Activated naive CD4-positive, alpha-beta T cell treated with anti-CD3 and anti-CD28 coated beads, Interleukin-2, amount 50 U/mL, for 16 hours (primary cell): ENCODE measurements around the gene MYBPHL.

ENCODE experiments used
- DNase-seq: peaks from one replicate; pipeline ENCODE4 v3.0.0-alpha.2; 2020

MYBPHL gene

DNA sequence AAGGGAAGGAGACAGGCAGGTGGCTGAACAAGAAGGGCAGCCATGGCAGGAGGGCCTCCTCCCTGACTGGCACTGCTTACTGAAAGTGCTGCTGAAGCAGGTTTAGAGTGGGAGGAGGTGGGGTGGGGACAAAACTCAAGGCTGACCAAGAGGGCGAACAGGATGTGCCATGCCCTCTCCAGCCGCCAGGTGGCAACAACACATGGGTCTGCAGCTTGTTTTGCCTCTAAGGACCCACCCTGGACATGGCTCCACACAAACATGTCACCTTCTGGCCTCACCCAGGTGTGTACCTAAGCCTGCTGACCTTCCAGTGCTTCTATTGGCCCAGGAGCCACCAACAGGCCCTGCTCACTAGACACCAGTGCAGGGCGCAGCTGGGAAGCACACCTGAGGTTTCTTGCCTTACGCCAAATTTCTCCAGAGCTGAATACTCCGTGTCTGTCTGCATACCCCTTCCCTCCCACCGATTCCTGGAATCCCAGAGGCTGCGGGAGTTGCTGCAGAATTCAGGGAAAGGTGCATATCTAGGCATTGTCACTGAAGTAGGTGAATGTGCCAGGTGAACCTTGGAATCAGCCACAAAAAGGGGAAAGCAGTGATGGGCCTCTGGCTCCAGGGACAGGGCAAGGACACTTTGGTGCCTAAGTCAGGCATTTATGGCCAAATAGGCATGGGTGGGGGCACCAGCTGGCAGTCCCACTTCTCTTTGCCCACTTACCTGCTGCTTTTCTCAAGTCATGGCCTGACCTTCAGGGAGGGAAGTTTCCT lies 29.2 kb downstream of the MYBPHL start:
- DNase-seq = peak; percentile 56

DNA sequence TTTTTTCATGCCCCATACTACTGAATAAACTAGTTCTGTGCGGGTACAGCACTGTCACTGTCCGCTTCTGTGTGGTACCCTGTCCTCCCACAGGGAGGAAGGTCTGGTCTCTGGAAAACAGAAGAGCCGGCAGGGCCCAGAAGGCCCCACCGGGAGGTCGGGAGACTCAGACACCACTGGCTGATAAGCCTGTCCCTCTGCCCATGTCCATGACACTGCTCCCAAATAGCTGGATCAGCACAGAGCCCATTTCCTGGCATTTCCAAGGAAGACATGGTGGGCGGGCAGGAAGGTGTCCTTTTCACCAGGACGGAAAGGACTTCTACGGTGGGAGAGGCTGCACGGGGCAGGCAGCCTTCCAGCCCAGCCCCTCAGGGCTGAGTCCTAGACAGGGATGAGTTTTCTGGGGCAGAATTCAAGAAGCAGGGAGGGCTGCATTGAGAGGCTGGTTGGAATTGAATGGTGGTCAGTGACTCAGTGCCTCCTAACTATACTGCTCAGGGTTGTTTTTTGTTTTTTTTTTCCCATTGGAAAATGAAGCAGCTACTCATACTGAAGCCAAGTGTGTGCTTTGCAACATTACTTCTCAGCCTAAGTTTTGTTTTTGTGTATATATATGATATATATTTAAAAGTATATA lies 31.0 kb downstream of the MYBPHL start:
- DNase-seq = no peak

DNA sequence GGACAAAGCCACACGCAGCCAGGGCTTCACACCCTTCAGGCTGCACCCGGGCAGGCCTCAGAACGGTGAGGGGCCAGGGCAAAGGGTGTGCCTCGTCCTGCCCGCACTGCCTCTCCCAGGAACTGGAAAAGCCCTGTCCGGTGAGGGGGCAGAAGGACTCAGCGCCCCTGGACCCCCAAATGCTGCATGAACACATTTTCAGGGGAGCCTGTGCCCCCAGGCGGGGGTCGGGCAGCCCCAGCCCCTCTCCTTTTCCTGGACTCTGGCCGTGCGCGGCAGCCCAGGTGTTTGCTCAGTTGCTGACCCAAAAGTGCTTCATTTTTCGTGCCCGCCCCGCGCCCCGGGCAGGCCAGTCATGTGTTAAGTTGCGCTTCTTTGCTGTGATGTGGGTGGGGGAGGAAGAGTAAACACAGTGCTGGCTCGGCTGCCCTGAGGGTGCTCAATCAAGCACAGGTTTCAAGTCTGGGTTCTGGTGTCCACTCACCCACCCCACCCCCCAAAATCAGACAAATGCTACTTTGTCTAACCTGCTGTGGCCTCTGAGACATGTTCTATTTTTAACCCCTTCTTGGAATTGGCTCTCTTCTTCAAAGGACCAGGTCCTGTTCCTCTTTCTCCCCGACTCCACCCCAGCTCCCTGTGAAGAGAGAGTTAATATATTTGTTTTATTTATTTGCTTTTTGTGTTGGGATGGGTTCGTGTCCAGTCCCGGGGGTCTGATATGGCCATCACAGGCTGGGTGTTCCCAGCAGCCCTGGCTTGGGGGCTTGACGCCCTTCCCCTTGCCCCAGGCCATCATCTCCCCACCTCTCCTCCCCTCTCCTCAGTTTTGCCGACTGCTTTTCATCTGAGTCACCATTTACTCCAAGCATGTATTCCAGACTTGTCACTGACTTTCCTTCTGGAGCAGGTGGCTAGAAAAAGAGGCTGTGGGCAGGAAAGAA lies 32.0 kb downstream of the MYBPHL start:
- no peak for DNase-seq

DNA sequence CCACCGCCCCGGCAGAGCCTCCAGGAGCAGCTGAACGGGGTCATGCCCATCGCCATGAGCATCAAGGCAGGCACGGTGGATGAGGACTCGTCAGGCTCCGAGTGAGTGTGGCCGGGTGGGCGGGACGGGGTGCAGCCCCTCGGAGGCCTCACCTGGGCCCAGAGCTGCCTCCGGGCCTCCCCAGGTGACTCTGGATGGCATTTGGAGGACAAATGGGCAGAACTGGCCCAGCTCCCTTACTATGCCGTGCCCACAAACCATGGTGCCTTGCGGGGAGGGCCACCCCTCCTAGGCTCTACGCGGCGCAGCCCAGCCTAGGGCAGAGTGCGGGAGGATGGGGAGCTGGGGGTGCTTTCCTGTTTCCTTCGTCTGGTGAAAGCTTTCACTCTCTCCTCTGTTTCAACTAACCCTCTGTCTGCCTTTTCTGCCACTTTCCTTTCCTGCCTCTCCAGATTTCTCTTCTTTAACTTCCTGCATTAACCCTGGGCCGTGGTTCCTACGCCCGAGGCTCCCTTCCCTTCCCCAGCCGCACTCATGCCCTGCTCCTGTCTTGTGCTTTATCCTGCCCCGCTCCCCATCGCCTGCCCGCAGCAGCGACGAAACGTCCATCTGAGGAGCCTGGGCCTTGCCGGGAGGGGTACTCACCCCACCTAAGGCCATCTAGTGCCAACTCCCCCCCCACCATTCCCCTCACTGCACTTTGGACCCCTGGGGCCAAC lies 33.1 kb downstream of the MYBPHL start:
- DNase-seq = no peak

DNA sequence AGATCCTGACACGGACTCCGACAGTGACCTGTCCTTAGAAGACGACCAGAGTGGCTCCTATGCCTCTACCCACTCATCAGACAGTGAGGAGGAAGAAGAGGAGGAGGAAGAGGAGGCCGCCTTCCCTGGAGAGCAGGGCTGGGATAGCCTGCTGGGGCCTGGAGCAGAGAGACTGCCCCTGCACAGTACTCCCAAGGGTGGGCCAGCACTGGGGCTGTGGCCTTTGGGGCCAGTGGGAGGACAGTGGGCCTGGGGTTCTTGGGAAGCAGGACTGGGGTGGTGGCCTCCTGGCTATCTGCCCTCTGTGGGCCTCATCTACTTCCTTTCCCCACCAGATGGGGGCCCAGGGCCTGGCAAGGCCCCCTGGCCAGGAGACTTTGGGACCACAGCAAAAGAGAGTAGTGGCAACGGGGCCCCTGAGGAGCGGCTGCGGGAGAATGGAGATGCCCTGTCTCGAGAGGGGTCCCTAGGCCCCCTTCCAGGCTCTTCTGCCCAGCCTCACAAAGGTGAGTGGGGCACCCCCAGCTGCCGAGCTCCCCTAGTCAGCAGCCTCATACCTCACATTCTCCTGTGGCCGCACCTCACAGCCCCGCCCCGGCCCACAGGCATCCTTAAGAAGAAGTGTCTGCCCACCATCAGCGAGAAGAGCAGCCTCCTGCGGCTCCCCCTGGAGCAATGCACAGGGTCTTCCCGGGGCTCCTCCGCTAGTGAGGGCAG lies 33.8 kb downstream of the MYBPHL start:
- no peak for DNase-seq

DNA sequence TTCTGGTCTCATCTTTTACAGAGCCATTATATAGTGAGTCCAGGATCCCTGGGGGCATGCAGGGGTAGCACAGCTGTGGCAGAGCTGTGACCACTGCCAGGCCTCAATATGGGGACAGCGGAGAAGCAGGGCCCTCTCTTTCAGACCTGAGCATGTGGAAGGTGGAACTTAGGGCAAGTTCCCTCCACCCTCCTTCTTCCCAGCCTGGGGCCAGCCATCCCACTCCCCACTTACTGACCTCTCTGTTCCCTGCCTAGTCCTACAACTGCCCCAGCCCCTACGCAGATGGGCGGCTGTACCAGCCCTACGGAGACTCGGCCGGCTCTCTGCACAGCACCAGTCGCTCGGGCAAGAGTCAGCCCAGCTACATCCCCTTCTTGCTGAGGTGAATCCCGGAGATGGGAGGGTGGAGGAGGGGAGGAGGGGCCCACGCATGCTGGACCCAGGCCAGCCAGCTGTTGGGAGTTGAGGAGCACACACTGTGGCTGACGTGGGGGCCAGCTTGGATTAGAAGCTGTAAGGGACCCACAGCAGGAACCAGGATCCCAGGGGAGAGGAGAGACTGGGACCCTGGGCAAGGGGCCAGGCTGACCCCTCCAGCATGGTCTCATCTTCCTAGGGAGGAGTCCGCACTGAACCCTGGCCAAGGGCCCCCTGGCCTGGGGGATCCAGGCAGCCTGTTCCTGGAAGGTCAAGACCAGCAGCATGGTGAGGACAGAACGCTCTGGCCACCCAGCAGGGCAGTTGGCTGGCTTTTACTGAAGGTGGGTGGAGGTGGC lies 34.6 kb downstream of the MYBPHL start:
- no peak for DNase-seq

DNA sequence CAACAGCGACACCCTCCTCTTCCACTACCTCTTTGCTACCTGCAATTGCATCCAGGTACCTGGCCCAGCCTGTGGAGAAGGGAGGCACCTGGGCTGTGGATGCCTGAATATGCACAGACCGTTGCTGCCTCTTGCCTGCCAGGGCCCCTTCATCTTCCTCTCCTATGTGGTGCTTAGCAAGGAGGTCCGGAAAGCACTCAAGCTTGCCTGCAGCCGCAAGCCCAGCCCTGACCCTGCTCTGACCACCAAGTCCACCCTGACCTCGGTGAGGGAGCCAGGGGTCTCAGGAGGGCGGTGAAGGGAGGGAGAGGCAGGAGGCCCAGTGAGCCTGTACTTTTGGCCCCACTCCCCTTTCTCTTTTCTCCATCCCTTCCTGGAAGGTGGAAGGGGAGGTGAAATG lies 35.4 kb downstream of the MYBPHL start:
- DNase-seq = no peak

DNA sequence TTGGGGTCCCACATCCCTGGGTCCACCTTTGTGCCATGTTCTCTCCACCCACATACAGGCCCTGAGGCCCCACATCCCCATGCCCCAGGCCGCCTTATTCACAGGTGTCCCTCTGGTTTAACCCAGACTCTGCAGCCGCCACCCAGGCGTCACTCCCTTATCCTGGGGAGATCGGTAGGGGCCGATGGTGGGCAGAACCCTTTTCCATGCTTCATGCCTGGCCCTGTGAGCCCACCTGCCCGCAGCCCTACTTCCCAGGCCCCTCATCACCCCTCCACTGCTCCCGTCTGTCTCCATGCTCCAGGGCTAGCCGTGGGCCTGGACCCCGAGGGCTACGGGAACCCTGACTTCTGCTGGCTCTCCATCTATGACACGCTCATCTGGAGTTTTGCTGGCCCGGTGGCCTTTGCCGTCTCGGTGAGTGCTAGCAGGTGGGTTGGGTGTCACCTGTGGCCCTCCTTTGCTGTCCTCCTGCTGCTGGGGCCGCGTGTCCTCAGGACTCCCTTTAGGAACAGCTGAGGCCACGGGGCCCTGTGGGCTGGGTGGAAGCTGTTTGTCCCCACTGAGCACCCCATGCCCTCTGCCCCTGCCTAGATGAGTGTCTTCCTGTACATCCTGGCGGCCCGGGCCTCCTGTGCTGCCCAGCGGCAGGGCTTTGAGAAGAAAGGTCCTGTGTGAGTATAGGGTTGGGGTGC lies 36.0 kb downstream of the MYBPHL start:
- no peak for DNase-seq

DNA sequence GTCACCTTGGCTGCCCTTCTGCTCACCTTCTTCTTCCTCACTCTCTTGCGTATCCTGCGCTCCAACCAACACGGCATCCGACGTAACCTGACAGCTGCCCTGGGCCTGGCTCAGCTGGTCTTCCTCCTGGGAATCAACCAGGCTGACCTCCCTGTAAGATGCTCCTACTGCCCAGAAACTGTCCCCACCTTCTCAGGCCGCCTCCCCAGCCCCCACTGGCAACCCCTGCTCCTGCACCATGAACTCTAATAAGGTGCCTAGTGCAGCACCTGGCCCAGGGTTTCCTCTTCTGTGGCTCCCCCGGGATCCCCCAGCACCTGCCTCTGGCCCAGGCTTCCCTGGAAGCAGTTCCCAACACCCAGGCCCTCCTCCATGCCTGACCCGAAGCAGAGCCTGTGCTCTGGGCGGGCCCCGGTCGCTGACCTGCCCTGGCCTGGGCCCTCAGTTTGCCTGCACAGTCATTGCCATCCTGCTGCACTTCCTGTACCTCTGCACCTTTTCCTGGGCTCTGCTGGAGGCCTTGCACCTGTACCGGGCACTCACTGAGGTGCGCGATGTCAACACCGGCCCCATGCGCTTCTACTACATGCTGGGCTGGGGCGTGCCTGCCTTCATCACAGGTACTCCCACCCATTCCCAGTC lies 36.7 kb downstream of the MYBPHL start:
- no peak for DNase-seq

DNA sequence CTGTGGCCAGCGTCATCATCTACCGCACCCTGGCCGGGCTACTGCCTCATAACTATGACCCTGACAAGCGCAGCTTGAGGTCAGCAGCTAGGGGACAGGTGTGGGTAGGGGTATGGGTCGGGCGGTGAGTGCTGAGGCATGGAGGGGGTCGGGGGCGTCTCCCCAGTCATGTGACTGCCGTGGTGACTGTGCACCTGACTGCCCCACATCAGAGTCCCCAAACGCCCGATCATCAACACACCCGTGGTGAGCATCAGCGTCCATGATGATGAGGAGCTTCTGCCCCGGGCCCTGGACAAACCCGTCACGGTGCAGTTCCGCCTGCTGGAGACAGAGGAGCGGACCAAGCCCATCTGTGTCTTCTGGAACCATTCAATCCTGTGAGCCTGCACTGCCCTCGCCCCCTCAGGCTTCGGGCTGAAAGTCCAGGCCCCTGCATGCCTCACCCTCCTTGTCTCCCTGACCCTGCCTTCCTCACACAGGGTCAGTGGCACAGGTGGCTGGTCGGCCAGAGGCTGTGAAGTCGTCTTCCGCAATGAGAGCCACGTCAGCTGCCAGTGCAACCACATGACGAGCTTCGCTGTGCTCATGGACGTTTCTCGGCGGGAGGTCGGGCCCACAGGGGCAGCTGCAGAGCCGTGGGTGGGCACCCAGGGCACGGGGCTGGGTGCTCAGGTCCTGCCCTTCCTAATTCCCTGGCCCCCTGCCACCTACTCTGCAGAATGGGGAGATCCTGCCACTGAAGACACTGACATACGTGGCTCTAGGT lies 37.4 kb downstream of the MYBPHL start:
- DNase-seq = no peak

DNA sequence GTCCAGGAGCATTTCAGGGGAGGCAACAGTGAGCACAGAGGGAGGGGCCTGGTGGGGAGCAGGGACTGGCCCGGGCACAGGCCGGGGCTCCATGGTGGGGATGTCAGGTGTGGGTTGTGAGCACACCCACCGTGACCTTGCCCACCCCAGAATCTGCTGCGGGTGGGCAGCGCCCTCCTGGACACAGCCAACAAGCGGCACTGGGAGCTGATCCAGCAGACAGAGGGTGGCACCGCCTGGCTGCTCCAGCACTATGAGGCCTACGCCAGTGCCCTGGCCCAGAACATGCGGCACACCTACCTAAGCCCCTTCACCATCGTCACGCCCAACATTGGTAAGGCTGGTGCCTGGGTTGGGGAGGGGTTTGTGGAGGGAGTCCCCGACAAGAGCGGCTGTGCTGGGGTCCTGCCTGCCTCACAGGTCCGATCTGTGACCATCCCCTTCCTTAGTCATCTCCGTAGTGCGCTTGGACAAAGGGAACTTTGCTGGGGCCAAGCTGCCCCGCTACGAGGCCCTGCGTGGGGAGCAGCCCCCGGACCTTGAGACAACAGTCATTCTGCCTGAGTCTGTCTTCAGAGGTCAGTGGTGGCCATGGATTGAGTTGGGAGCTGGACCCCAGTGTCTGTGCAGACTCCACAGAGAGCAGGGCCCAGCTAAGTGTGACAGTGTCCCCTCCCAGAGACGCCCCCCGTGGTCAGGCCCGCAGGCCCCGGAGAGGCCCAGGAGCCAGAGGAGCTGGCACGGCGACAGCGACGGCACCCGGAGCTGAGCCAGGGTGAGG lies 38.2 kb downstream of the MYBPHL start:
- DNase-seq = no peak

DNA sequence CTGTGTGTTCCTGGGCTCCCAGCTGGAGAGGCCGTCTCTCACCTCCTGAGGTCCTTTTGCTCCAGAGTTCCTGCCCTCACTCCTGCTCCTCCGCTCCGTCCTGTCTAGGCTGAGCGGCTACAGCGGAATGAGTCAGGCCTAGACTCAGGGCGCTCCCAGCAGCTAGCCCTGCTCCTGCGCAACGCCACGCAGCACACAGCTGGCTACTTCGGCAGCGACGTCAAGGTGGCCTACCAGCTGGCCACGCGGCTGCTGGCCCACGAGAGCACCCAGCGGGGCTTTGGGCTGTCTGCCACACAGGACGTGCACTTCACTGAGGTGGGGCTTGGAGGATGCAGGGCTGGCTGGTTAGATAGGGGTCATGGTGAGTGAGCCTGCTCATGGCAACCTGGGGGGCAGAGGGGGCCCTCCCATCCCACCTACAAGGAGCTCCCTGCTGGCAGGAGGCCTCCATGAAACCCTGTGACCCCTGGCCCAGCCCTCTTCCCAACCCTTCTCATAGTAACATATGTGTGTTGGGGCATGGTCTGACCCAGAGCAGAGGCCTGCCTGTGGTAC lies 39.0 kb downstream of the MYBPHL start:
- DNase-seq = no peak

DNA sequence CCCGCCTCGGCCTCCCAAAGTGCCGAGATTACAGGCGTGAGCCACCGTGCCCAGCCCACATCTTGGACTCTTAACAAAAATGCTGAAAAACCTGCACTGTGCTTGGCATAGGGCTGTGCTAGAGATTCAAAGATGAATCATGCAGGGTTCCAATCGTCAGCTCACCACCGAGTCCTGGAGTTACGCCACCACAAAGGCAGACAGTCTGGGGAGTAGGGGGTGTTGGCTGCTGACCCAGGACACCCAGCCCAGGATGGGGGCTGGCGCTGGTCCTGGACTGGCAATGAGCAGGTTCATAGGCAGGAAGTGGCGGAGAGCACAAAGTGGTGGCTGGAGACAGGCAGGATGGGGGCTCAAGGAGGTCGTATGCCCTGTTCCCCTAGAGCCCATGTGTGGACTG lies 39.8 kb downstream of the MYBPHL start:
- no peak for DNase-seq

DNA sequence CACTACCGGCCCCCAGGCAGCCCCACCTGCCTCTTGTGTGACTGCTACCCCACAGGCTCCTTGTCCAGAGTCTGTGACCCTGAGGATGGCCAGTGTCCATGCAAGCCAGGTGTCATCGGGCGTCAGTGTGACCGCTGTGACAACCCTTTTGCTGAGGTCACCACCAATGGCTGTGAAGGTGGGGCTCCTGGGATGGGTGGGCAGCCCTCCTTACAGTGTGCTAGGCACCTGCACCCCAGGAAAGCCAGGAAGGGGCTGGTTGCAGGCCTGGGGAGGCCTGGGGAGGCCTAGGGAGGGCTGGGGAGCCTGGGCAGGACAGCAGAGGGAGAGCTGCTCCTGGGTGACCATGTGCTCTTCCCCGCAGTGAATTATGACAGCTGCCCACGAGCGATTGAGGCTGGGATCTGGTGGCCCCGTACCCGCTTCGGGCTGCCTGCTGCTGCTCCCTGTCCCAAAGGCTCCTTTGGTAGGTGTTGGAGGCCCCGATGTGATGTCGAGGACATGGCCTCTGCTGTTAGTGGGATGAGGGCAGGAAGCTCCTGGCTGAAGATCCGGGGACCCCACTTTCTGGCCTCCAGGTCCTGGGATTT lies 41.0 kb downstream of the MYBPHL start:
- no peak for DNase-seq

DNA sequence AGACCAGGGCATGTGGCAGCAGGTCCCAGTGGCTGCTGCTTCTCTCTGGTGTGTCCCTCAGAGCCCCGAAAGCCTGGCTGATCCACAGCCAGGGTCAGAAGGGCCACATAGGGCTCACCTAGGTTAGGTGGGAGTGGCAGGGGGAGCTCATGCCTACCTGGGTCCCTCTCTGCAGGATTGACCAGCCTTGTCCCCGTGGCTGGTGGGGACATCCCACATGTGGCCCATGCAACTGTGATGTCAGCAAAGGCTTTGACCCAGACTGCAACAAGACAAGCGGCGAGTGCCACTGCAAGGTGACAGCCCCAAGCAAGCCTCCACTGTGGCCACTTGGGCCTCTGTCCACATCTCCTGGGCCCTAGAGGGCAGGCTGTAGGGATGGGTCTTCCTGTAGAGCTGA lies 41.8 kb downstream of the MYBPHL start:
- no peak for DNase-seq

DNA sequence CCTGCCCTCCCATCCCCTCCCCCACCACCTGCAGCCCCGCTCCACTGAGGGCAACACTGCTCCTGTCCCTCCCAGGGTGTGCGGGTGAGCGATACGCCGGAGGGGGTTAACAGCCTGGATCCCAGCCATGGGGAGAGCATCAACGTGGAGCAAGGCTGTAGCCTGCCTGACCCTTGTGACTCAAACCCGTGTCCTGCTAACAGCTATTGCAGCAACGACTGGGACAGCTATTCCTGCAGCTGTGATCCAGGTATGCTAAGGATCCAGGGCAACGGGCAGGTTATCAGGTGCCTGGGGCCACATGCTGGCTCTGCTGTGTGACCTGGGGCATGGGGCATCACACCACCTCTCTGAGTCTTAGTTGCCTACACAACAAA lies 42.4 kb downstream of the MYBPHL start:
- DNase-seq = no peak

DNA sequence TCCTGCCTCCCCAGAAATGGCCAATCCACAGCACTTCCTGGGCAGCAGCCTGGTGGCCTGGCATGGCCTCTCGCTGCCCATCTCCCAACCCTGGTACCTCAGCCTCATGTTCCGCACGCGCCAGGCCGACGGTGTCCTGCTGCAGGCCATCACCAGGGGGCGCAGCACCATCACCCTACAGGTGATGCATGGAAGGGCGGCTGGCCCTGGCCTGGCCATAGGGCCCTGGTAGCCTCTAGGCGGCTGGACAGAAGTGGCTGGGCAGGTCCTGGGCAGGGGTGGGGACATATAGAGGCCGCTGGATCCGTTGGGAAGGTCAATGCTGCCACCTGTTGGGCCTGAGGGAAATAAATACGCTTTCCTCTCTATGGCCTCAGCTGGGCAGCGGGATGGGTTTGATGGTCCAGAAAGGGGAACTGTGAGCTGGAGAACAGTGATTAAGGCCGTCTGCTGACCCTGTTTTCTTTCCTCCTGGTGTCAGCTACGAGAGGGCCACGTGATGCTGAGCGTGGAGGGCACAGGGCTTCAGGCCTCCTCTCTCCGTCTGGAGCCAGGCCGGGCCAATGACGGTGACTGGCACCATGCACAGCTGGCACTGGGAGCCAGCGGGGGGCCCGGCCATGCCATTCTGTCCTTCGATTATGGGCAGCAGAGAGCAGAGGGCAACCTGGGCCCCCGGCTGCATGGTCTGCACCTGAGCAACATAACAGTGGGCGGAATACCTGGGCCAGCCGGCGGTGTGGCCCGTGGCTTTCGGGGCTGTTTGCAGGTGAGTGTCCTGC lies 43.0 kb downstream of the MYBPHL start:
- DNase-seq = peak; percentile 81
